Muscle of leg (tissue), 11 donors: Measurements from ENCODE around the gene SNX19. TPM values are rescaled to one million over a fixed set of nuclear protein-coding genes. Genes with fewer than 3 reads are reported as not detected.

ENCODE experiments used
- DNase-seq: peaks from one replicate; pipeline ENCODE4 v3.0.0; 2013
- H3K27ac ChIP-seq: one replicate; pipeline ENCODE4 v1.5.1; 2013; ENCODE audit warnings: mild to moderate bottlenecking, low read length, control low read depth
- H3K27me3 ChIP-seq: one replicate; pipeline ENCODE4 v1.6.1; 2013; ENCODE audit warnings: low read length; ENCODE audit not compliant: control insufficient read depth, insufficient read depth
- H3K36me3 ChIP-seq: one replicate; pipeline ENCODE4 v1.6.1; 2013; ENCODE audit warnings: low read length; ENCODE audit not compliant: control insufficient read depth, insufficient read depth
- H3K4me1 ChIP-seq: one replicate; pipeline ENCODE4 v1.6.1; 2013; ENCODE audit warnings: low read length; ENCODE audit not compliant: control insufficient read depth, insufficient read depth
- H3K4me3 ChIP-seq: one replicate; pipeline ENCODE4 v1.5.1; 2013; ENCODE audit warnings: low read length, control low read depth
- H3K9me3 ChIP-seq: replicated peaks from 2 replicates; pipeline ENCODE4 v1.6.1; 2013; ENCODE audit warnings: low read depth, low read length; ENCODE audit not compliant: control insufficient read depth
- WGBS: methylation state at CpG from one replicate; pipeline ENCODE4 v1.1.5; 2013; ENCODE audit warnings: missing lambda C conversion rate; ENCODE audit not compliant: insufficient coverage; 5-methylcytosine and 5-hydroxymethylcytosine counted together
- polyA plus RNA-seq, 8 donors: library from polyadenylated mRNA; unstranded; fragments of 120-200 nt; gene quantifications; one replicate each; pipeline versions ENCODE4 v1.2.1 to v1.2.3, GENCODE V29; 2013; ENCODE audit warnings: inconsistent platforms in 1 of 8, low replicate concordance in 1 of 8; ENCODE audit not compliant: insufficient read length in 8 of 8, insufficient read depth in 1 of 8
- total RNA-seq: library from RNA; stranded (reverse); fragments of 120-200 nt; gene quantifications from one replicate; pipeline ENCODE4 v1.2.4, GENCODE V29; 2013

The SNX19 gene
- total and polyA plus RNA-seq, 9 donors = 23.0 to 37.9 (median 28.2) TPM

GRCh38 chr11:130874396-130874795 lies 41.9 kb downstream of the SNX19 start:
- Histone ChIP-seq H3K4me1 (peaks cover 10% of the 10 kb centered on the region), H3K27ac (no peak overlapping the region), H3K4me3 (no peak overlapping the region), H3K9me3 (no peaks in the 10 kb centered on the region), H3K27me3 (no peaks in the 10 kb centered on the region), H3K36me3 (peaks cover 52% of the 10 kb centered on the region)
- no peak for DNase-seq
- WGBS = no CpG with 5 or more reads among the region's 1 CpG

GRCh38 chr11:130873761-130874160 lies 42.5 kb downstream of the SNX19 start:
- peaks cover 10% of the 10 kb centered on the region for H3K4me1 ChIP-seq
- WGBS = 83% methylated on average over 1 of the region's 1 CpG
- H3K4me3 ChIP-seq = no peak overlapping the region
- no peaks in the 10 kb centered on the region for H3K27me3 ChIP-seq
- peaks cover 45% of the 10 kb centered on the region for H3K36me3 ChIP-seq
- DNase-seq = no peak
- H3K9me3 ChIP-seq = no peaks in the 10 kb centered on the region
- no peak overlapping the region for H3K27ac ChIP-seq

- Histone ChIP-seq H3K27me3 (no peaks in the 10 kb centered on the region), H3K36me3 (peaks cover 39% of the 10 kb centered on the region), H3K27ac (peak overlapping the region; percentile 62), H3K9me3 (no peaks in the 10 kb centered on the region), H3K4me3 (no peak overlapping the region), H3K4me1 (peaks cover 10% of the 10 kb centered on the region)
- DNase-seq = peak; percentile 86
- 20% methylated on average over 1 of the region's 6 CpGs for WGBS
These were observed 43.3 kb downstream of the SNX19 start for GRCh38 chr11:130872981-130873380.

GRCh38 chr11:130872513-130872912 lies 43.8 kb downstream of the SNX19 start:
- DNase-seq = peak; percentile 11
- H3K27me3 ChIP-seq = no peaks in the 10 kb centered on the region
- no peak overlapping the region for H3K4me3 ChIP-seq
- WGBS = 43% methylated on average over 2 of the region's 6 CpGs
- H3K27ac ChIP-seq = peak overlapping the region; percentile 62
- peaks cover 34% of the 10 kb centered on the region for H3K36me3 ChIP-seq
- H3K4me1 ChIP-seq = peaks cover 10% of the 10 kb centered on the region
- H3K9me3 ChIP-seq = no peaks in the 10 kb centered on the region

GRCh38 chr11:130872102-130872501 lies 44.2 kb downstream of the SNX19 start:
- peak overlapping the region; percentile 6 for H3K27ac ChIP-seq
- H3K4me3 ChIP-seq = no peak overlapping the region
- no peaks in the 10 kb centered on the region for H3K9me3 ChIP-seq
- H3K4me1 ChIP-seq = peaks cover 10% of the 10 kb centered on the region
- H3K36me3 ChIP-seq = peaks cover 30% of the 10 kb centered on the region
- no peak for DNase-seq
- no peaks in the 10 kb centered on the region for H3K27me3 ChIP-seq
- WGBS = 62% methylated on average over 2 of the region's 5 CpGs

- no peak for DNase-seq
- Histone ChIP-seq H3K4me1 (peaks cover 14% of the 10 kb centered on the region), H3K36me3 (peaks cover 25% of the 10 kb centered on the region), H3K27ac (no peak overlapping the region), H3K4me3 (no peak overlapping the region), H3K9me3 (no peaks in the 10 kb centered on the region), H3K27me3 (no peaks in the 10 kb centered on the region)
- no CpG with 5 or more reads among the region's 2 CpGs for WGBS
These were observed 44.7 kb downstream of the SNX19 start for GRCh38 chr11:130871616-130872015.

GRCh38 chr11:130868721-130869390 lies 47.4 kb downstream of the SNX19 start:
- peaks cover 14% of the 10 kb centered on the region for H3K36me3 ChIP-seq
- no peaks in the 10 kb centered on the region for H3K9me3 ChIP-seq
- no peak overlapping the region for H3K27ac ChIP-seq
- no peaks in the 10 kb centered on the region for H3K27me3 ChIP-seq
- WGBS = 69% methylated on average over 4 of the region's 7 CpGs
- H3K4me3 ChIP-seq = no peak overlapping the region
- peaks cover 32% of the 10 kb centered on the region for H3K4me1 ChIP-seq
- DNase-seq = no peak

- Histone ChIP-seq H3K36me3 (peaks cover 14% of the 10 kb centered on the region), H3K9me3 (no peaks in the 10 kb centered on the region), H3K4me1 (peaks cover 32% of the 10 kb centered on the region), H3K27me3 (no peaks in the 10 kb centered on the region), H3K27ac (no peak overlapping the region), H3K4me3 (no peak overlapping the region)
- DNase-seq = no peak
- WGBS = no CpG with 5 or more reads among the region's 8 CpGs
These were observed 48.1 kb downstream of the SNX19 start for GRCh38 chr11:130868086-130868710.

GRCh38 chr11:130866831-130867230 lies 49.4 kb downstream of the SNX19 start:
- no CpG with 5 or more reads among the region's 4 CpGs for WGBS
- peaks cover 14% of the 10 kb centered on the region for H3K36me3 ChIP-seq
- DNase-seq = peak; percentile 28
- H3K27me3 ChIP-seq = no peaks in the 10 kb centered on the region
- H3K9me3 ChIP-seq = no peaks in the 10 kb centered on the region
- H3K27ac ChIP-seq = no peak overlapping the region
- H3K4me3 ChIP-seq = no peak overlapping the region
- H3K4me1 ChIP-seq = peaks cover 29% of the 10 kb centered on the region

GRCh38 chr11:130865774-130866114 lies 50.5 kb downstream of the SNX19 start:
- Histone ChIP-seq H3K36me3 (peaks cover 5% of the 10 kb centered on the region), H3K27me3 (no peaks in the 10 kb centered on the region), H3K4me1 (peaks cover 35% of the 10 kb centered on the region), H3K9me3 (no peaks in the 10 kb centered on the region), H3K27ac (peak overlapping the region; percentile 67), H3K4me3 (no peak overlapping the region)
- DNase-seq = peak; percentile 57
- WGBS = 90% methylated on average over 2 of the region's 7 CpGs
